ENCODE measurements around the gene GRID2. TPM values are rescaled to one million over a fixed set of nuclear protein-coding genes. Genes with fewer than 3 reads are reported as not detected.

Gene GRID2
- total and polyA plus RNA-seq, 2 of the 13 experiments (the other 11 are each of a cell fraction or from before 2014, with no cell fraction given): not detected

DNA sequence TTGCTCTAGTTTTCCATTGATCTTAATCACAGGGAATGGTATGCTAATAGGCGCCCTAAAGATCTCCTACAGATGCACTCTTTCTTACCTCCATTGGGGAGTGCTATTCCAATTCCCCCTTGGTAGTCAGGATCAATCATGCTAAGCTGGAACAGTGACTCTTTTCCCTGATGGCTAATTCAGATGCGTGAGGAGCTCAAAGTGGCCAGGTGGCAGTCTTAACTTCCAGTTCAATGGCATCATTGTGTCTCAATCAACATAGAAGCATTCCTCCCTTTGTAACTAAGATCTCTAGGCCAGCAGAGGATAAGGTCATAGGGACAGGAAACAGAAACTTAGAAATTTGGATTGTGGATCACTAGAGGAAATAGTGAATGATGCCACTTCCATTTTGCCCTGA lies 216.8 kb downstream of the GRID2 start (continued):
- TF ChIP-seq, protein P1, sequence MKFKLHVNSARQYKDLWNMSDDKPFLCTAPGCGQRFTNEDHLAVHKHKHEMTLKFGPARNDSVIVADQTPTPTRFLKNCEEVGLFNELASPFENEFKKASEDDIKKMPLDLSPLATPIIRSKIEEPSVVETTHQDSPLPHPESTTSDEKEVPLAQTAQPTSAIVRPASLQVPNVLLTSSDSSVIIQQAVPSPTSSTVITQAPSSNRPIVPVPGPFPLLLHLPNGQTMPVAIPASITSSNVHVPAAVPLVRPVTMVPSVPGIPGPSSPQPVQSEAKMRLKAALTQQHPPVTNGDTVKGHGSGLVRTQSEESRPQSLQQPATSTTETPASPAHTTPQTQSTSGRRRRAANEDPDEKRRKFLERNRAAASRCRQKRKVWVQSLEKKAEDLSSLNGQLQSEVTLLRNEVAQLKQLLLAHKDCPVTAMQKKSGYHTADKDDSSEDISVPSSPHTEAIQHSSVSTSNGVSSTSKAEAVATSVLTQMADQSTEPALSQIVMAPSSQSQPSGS (CRISPR knock-in tag; IDR thresholded peaks at IDR 0.05): no peak
- TF ChIP-seq PHF8 (CRISPR knock-in tag; IDR thresholded peaks at IDR 0.05): no peak
- TF ChIP-seq ZNF672 (CRISPR knock-in tag; IDR thresholded peaks at IDR 0.05): no peak
- TF ChIP-seq AGO2 (optimal IDR thresholded peaks at IDR 0.05; ENCODE audit: low read depth, low read length): no peak
- TF ChIP-seq, protein P2, sequence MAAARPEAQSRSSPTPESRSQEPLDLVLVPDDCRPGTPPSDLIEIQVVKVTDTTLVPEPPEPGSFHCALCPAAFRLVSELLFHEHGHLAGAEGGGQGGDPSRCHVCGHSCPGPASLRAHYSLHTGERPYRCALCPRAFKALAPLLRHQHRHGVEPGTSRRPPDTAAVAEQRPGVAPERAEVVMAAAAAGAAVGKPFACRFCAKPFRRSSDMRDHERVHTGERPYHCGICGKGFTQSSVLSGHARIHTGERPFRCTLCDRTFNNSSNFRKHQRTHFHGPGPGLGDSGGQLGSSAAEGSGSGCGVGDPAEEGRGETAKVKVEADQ (CRISPR knock-in tag; IDR thresholded peaks at IDR 0.05; ENCODE audit: borderline replicate concordance): no peak
- no peak for TF ChIP-seq SNAPC2 (CRISPR knock-in tag; IDR thresholded peaks at IDR 0.05)
- TF ChIP-seq BATF2 (CRISPR knock-in tag; IDR thresholded peaks at IDR 0.05): no peak
- TF ChIP-seq ZNF780A (CRISPR knock-in tag; IDR thresholded peaks at IDR 0.05): no peak
- TF ChIP-seq ZNF292 (CRISPR knock-in tag; IDR thresholded peaks at IDR 0.05; ENCODE audit: borderline replicate concordance, low read depth): no peak

- ATAC-seq: no peak
- no TSS peak for BruUV-seq (replicated peaks)
- Histone ChIP-seq H3K27me3 (ENCODE audit: control insufficient read depth in 1 of 2, insufficient read depth in 2 of 2, low read length in 2 of 2) (no peaks in the 10 kb centered on the region), H3K27ac (ENCODE audit: extremely low read length, insufficient read depth, low read length) (no peak overlapping the region), H3K4me3 (replicated peaks in 1 of 3; ENCODE audit: insufficient read depth in 1 of 3, low read depth in 2 of 3, low read length in 3 of 3) (no peak overlapping the region), H3K4me1 (ENCODE audit: insufficient read depth, low read length) (no peaks in the 10 kb centered on the region), H3K4me2 (ENCODE audit: low read depth, low read length) (no peak overlapping the region), H3K79me2 (ENCODE audit: insufficient read depth, low read length) (no peaks in the 10 kb centered on the region), H2AFZ (ENCODE audit: low read length) (no peak overlapping the region), H4K20me1 (ENCODE audit: insufficient read depth, low read length) (no peaks in the 10 kb centered on the region), H3K36me3 (replicated peaks in 1 of 2; ENCODE audit: control insufficient read depth in 1 of 2, insufficient read depth in 2 of 2, low read length in 2 of 2) (no peaks in the 10 kb centered on the region), H3K9me3 (ENCODE audit: low read length) (no peaks in the 10 kb centered on the region), H3K9ac (ENCODE audit: insufficient read depth, low read depth, low read length) (no peak overlapping the region)
- intact Hi-C loops (cut with micrococcal nuclease; ENCODE audit: unreplicated experiment) (no loop called here), in situ Hi-C loops (cut with HindIII; ENCODE audit: extremely low pct_ligation_motif_present, low pct_unique_long_range_greater_than_20kb) (no loop called here)
- FAIRE-seq: no peak
- 1% methylated on average over 2 of the region's 2 CpGs for WGBS (ENCODE audit: low lambda C conversion rate)
- ChIA-PET POLR2A (no interaction called here), CTCF (ENCODE audit: low intra/inter-chr PET ratio, low total read pairs) (no interaction called here)
- DNase-seq (ENCODE audit: low spot score): no peak
- TF ChIP-seq FOSL1 (CRISPR knock-in tag; IDR thresholded peaks at IDR 0.05; ENCODE audit: borderline replicate concordance) (no peak), NFYC (CRISPR knock-in tag; IDR thresholded peaks at IDR 0.05) (no peak), ZKSCAN5 (CRISPR knock-in tag; IDR thresholded peaks at IDR 0.05) (no peak), HHEX (CRISPR knock-in tag; IDR thresholded peaks at IDR 0.05) (no peak)
- TF ChIP-seq, protein P3, sequence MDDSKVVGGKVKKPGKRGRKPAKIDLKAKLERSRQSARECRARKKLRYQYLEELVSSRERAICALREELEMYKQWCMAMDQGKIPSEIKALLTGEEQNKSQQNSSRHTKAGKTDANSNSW (CRISPR knock-in tag; IDR thresholded peaks at IDR 0.05; ENCODE audit: borderline replicate concordance): no peak
- TF ChIP-seq, protein P4, sequence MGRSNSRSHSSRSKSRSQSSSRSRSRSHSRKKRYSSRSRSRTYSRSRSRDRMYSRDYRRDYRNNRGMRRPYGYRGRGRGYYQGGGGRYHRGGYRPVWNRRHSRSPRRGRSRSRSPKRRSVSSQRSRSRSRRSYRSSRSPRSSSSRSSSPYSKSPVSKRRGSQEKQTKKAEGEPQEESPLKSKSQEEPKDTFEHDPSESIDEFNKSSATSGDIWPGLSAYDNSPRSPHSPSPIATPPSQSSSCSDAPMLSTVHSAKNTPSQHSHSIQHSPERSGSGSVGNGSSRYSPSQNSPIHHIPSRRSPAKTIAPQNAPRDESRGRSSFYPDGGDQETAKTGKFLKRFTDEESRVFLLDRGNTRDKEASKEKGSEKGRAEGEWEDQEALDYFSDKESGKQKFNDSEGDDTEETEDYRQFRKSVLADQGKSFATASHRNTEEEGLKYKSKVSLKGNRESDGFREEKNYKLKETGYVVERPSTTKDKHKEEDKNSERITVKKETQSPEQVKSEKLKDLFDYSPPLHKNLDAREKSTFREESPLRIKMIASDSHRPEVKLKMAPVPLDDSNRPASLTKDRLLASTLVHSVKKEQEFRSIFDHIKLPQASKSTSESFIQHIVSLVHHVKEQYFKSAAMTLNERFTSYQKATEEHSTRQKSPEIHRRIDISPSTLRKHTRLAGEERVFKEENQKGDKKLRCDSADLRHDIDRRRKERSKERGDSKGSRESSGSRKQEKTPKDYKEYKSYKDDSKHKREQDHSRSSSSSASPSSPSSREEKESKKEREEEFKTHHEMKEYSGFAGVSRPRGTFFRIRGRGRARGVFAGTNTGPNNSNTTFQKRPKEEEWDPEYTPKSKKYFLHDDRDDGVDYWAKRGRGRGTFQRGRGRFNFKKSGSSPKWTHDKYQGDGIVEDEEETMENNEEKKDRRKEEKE (IDR thresholded peaks at IDR 0.05): no peak
Measured at GRCh38 chr4:92521941-92522340, 218.2 kb downstream of the GRID2 start.

Measured in HepG2 (cell line).